Ovary (tissue), 9 donors: ENCODE measurements around the gene IMMP2L. TPM values are rescaled to one million over a fixed set of nuclear protein-coding genes. Genes with fewer than 3 reads are reported as not detected.

Experiments used
- DNase-seq, 5 donors: peaks; one replicate each; pipeline ENCODE4 v3.0.0-alpha.2; 2019 to 2020
- H3K27ac ChIP-seq, 2 donors: fragments of 200-600 bp; one replicate each; pipeline versions ENCODE4 v1.5.1 to v1.8.0; 2019 to 2022
- H3K27me3 ChIP-seq: fragments of 200-600 bp; one replicate; pipeline ENCODE4 v1.8.0; 2022
- H3K36me3 ChIP-seq: fragments of 200-600 bp; sonication (generic); one replicate; pipeline ENCODE4 v1.5.1; 2019
- H3K4me1 ChIP-seq: one replicate; pipeline ENCODE4 v1.8.1; 2013; ENCODE audit warnings: mild to moderate bottlenecking, moderate library complexity; ENCODE audit not compliant: insufficient read depth
- H3K4me3 ChIP-seq: fragments of 200-600 bp; sonication (generic); one replicate; pipeline ENCODE4 v1.5.1; 2017
- H3K9me3 ChIP-seq, 2 donors: fragments of 200-600 bp in 1 of 2; sonication (generic) in 1 of 2; one replicate each; pipeline versions ENCODE4 v1.5.1 to v1.8.1; 2013 to 2019; ENCODE audit warnings: mild to moderate bottlenecking in 1 of 2, moderate library complexity in 1 of 2
- EP300 ChIP-seq: sonication (generic); formaldehyde crosslinking; IDR thresholded peaks from one replicate; pipeline ENCODE4 v1.6.1; 2017; ENCODE audit warnings: antibody characterized with exemption
- POLR2A ChIP-seq: fragments of 450-650 bp; IDR thresholded peaks from one replicate; pipeline ENCODE4 v1.6.1; 2017; ENCODE audit warnings: antibody characterized with exemption, mild to moderate bottlenecking, moderate library complexity
- WGBS, 3 donors: extraction: QIAGEN DNeasy Blood & Tissue Kit in 1 of 3; methylation state at CpG; one replicate each; pipeline versions ENCODE4 v1.1.5 to v1.1.7; 2013 to 2017; 5-methylcytosine and 5-hydroxymethylcytosine counted together
- intact Hi-C, 4 donors: fragments of 100-400 bp; cut with DNase I; formaldehyde crosslinking; loops; one replicate each; pipeline versions ENCODE4 v1.11.0 to v1.15.1; 2022 to 2023
- polyA plus RNA-seq, 2 donors: library from polyadenylated mRNA; stranded (reverse); fragments of 200-250 nt in 1 of 2; fragments of 350-450 nt in 1 of 2; fragmentation: Illumina TruSeq in 1 of 2; extraction: RNeasy Lipid Tissue Mini Kit (QIAGEN cat#74804) in 1 of 2; gene quantifications; one replicate each; pipeline ENCODE4 v1.2.3, GENCODE V29; 2013 to 2014
- total RNA-seq, 7 donors: library from RNA; depleted of rRNA in 2 of 7; stranded (reverse); fragments of >200 nt in 2 of 7; fragmentation: NEBNext Ultra II Directional in 3 of 7; extraction: Animal tissue kit (Norgen Biotek cat#: 25700) in 3 of 7; gene quantifications; one replicate each; pipeline versions ENCODE4 v1.1.0 to v1.2.4, GENCODE V29; 2016 to 2023
- TF ChIP-seq, protein P1 (sequence below), 3 donors: fragments of 450-650 bp in 2 of 3; fragments of 200-600 bp in 1 of 3; IDR thresholded peaks; one replicate each; pipeline versions ENCODE4 v1.5.1 to v1.8.0; 2016 to 2022; ENCODE audit warnings: antibody characterized with exemption in 3 of 3, mild to moderate bottlenecking in 1 of 3
- donor health status: DM: no; HTN: no; CAD: no; lungs with moderate emphysema.
- donor health status: DM: no; HTN: no; CAD: no.
- donor health status: Bipolar disorder and iron deficiency.
- donor health status: DM: yes; HTN: yes; CAD: no.
- donor health status: DM: no; HTN: no; CAD: no.
- donor health status: DM: yes; HTN: yes; CAD: no.

The IMMP2L gene
- total and polyA plus RNA-seq, 9 donors = 19.5 to 36.9 (median 29.9) TPM

GRCh38 chr7:110797656-110798055 lies 764.6 kb downstream of the IMMP2L start:
- intact Hi-C loops = no loop called here
- Histone ChIP-seq H3K36me3 (no peaks in the 10 kb centered on the region), H3K27me3 (no peaks in the 10 kb centered on the region), H3K27ac (no peak overlapping the region), H3K4me1 (no peaks in the 10 kb centered on the region), H3K4me3 (no peak overlapping the region), H3K9me3 (no peaks in the 10 kb centered on the region)
- WGBS, 3 donors = 92 to 95% (median 95%) methylated on average over 2 of the region's 2 CpGs
- DNase-seq = no peak
- no peak for TF ChIP-seq POLR2A
- no peak for TF ChIP-seq EP300
- TF ChIP-seq, protein P1, sequence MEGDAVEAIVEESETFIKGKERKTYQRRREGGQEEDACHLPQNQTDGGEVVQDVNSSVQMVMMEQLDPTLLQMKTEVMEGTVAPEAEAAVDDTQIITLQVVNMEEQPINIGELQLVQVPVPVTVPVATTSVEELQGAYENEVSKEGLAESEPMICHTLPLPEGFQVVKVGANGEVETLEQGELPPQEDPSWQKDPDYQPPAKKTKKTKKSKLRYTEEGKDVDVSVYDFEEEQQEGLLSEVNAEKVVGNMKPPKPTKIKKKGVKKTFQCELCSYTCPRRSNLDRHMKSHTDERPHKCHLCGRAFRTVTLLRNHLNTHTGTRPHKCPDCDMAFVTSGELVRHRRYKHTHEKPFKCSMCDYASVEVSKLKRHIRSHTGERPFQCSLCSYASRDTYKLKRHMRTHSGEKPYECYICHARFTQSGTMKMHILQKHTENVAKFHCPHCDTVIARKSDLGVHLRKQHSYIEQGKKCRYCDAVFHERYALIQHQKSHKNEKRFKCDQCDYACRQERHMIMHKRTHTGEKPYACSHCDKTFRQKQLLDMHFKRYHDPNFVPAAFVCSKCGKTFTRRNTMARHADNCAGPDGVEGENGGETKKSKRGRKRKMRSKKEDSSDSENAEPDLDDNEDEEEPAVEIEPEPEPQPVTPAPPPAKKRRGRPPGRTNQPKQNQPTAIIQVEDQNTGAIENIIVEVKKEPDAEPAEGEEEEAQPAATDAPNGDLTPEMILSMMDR (IDR thresholded peaks at IDR 0.05) = no peak

- no peak for DNase-seq
- intact Hi-C loops = no loop called here
- no peak overlapping the region for H3K27ac ChIP-seq
- H3K9me3 ChIP-seq = no peaks in the 10 kb centered on the region
- H3K36me3 ChIP-seq = no peaks in the 10 kb centered on the region
- H3K4me3 ChIP-seq = no peak overlapping the region
- H3K4me1 ChIP-seq = no peaks in the 10 kb centered on the region
- TF ChIP-seq EP300 = no peak
- TF ChIP-seq, protein P1 (IDR thresholded peaks at IDR 0.05) = no peak
- H3K27me3 ChIP-seq = no peaks in the 10 kb centered on the region
These were observed 771.3 kb downstream of the IMMP2L start for GRCh38 chr7:110790992-110791391.

DNA sequence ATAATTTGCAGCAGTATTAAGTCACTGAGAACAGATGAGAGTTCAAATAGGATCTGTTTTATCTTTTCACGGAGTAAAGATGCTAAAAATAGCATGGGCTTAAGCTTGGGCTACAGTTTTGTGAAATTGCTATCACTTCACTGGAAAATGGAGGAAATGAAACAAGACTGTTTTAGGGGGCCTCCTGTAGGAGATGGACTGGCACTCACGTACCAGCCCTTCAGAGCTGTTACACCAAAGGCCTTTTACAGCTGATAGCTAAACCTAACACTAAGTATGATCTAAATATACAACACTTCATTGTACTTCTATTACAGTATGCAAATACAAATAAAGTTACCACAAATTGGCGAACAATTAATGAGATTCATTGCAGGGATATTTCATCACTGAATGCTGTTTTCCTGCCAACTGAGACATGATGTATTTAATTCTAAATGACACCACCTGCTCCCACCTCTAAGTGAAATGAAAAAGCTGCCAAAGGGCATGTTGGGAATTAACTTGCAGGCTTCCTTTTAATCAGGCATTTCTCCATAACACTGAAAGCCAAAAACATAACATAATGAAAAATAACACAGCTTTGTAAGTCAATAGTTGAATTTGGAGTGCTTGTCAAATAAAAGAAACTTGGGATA lies 775.8 kb downstream of the IMMP2L start:
- 44 to 52% (median 48%) methylated on average over 3 of the region's 3 CpGs for WGBS, 3 donors
- Histone ChIP-seq H3K9me3 (no peaks in the 10 kb centered on the region), H3K36me3 (no peaks in the 10 kb centered on the region), H3K27ac (no peak overlapping the region), H3K4me1 (no peaks in the 10 kb centered on the region), H3K27me3 (no peaks in the 10 kb centered on the region), H3K4me3 (no peak overlapping the region)
- TF ChIP-seq, protein P1 (IDR thresholded peaks at IDR 0.05) = no peak
- TF ChIP-seq POLR2A (no peak), EP300 (no peak)
- intact Hi-C loops = no loop called here
- DNase-seq = no peak

DNA sequence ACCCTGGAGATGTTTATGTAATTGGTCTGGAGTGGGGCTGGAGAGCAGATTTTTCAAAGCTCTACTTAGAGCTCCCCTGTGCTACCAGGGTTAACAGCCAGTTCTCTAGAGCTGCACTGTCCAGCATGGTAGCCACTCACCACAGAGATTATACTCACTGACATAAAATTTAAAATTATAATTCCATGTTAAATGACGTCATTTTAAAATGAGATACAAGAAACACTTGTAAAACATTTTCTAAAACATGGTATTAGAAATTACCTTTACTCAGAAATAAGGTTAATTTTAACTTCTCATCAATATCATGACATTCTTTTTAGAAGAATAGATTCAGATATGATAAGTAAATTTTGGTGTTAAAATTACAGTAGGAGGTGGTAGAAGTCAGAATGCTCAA lies 777.5 kb downstream of the IMMP2L start:
- Histone ChIP-seq H3K4me3 (no peak overlapping the region), H3K27me3 (no peaks in the 10 kb centered on the region), H3K9me3 (no peaks in the 10 kb centered on the region), H3K27ac (no peak overlapping the region), H3K36me3 (no peaks in the 10 kb centered on the region), H3K4me1 (no peaks in the 10 kb centered on the region)
- TF ChIP-seq, protein P1 (IDR thresholded peaks at IDR 0.05) = no peak
- TF ChIP-seq EP300 (no peak), POLR2A (no peak)
- no peak for DNase-seq
- intact Hi-C loops = no loop called here
- 87 to 96% (median 96%) methylated on average over 1 of the region's 1 CpG for WGBS, 3 donors
